H54 (cell line): ENCODE data around the gene MOSMO.
A peak's percentile ranks its signal among the peaks of the same experiment; 100 is the strongest.
"Not testable (repeated sequence)": the region's sequence is repeated elsewhere in the genome, so short reads cannot be mapped to it uniquely, and the experiment has no call there.

Experiments
- DNase-seq: peaks from one replicate; pipeline ENCODE4 v3.0.0; 2011; ENCODE audit warnings: low spot score, mixed read lengths; ENCODE audit not compliant: insufficient read length
- FAIRE-seq: peaks from 3 replicates; lab custom pipeline; 2011; peaks lifted over from hg19 to GRCh38; lab: Jason Lieb, UNC
- POLR2A ChIP-seq: IDR thresholded peaks from 2 replicates; pipeline ENCODE4 v1.6.1; 2011; ENCODE audit warnings: low read depth, mild to moderate bottlenecking, low read length

Gene MOSMO

DNA sequence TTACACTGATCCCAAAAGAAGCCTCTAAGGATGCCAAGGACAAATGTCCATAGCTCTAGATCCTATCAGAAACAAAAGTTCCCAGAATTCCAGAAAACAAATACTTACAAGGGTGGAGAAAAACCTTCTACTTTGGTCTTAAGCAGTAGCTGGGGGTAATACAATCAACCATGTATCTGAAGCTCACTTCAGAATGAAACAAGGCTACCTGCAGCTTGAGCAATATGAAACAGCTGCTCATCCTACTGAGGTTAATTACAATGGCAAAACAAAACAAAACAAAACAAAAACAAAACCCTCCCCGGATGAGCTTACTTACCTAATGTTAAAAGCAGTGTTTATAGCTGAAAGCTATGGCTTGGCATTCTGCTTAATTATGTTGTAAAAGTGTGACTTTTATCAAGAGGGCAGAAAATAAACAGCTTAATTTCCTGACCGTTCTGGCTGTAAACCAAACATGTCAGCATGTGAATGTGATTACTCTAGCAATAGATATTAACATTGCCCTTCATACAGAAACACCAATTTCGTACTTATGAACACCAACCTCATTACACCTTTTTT lies 17.4 kb upstream of the MOSMO start:
- FAIRE-seq (no peak), DNase-seq (no peak)
- no peak for TF ChIP-seq POLR2A

DNA sequence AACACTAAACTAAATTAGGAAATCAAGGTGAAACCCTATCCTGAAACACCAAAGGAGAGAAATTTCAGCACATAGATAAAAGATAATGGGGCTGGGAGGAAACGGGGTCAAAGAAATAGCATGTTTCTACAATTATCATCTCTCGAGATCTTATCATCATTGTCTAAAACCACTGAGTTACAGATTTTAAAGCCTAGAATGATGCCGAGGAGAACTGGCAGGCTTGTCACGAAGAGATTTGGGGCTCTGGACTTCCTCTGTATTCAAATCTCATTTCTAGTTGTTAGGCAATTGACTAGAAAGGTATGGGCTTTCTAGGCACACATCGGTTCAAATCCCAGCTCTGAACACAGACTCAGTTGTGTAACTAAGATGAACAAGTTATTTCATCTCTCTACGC lies 16.3 kb upstream of the MOSMO start:
- DNase-seq: no peak
- TF ChIP-seq POLR2A: no peak

DNA sequence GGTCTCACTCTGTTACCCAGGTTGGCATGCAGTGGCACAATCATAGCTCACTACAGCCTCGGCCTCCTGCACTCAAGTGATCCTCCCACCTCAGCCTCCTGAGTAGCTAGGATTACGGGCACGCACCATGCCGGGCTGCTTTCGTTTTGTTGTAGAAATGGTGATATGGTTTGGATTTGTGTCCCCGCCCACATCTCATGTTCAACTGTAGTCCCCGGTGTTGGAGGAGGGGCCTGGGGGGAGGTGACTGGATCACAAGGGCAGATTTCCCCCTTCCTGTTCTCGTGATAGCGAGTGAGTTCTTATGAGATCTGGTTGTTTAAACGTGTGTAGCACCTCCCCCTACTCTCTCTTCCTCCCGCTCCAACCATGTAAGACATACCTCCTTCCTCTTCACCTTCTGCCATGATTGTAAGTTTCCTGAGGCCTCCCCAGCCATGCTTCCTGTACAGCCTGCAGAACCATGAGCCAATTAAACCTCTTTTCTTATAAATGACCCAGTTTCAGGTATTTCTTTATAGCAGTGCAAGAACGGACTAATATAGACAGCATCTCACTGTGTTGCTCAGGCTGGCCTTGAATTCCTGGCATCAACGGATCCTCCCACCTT lies 12.9 kb upstream of the MOSMO start:
- TF ChIP-seq POLR2A: no peak
- FAIRE-seq (no peak), DNase-seq (no peak)

More for the DNA sequence above, 16.3 kb upstream of the MOSMO start:
- FAIRE-seq: no peak

DNA sequence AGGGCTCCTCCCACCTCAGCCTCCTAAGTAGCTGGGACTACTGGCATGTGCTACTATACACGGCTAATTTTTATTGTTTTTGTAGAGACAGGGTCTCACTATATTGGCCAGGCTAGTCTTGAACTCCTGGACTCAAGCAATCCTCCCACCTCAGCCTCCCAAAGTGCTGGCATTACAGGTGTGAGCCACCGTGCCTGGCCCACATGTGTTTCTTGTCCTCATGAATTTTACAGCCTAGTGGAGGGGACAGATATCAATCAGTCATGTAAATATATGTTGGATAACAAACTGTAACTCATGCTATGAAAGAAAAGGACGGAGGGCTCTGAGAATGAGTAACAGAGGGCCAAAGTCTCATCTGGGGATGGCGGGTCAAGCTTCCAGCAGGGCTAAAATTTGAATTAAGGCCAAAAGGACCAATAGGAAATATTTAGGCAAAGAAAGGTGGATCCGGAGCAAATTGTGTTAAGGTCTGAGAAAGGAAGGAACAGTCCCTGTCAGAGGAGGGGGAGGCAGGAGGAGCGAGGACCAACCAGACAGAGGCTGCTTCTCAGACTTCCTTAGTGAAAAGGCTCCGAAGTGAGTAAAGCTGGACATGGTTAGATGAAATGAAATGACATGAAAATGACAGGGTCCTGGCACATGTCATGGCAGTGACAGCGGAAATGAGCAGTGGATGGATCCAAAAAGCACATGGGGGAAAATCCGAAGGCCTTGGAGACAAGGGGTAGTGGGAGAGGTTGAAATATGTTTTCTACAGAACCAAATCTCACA lies 10.8 kb upstream of the MOSMO start:
- FAIRE-seq (no peak), DNase-seq (no peak)
- TF ChIP-seq POLR2A: no peak

DNA sequence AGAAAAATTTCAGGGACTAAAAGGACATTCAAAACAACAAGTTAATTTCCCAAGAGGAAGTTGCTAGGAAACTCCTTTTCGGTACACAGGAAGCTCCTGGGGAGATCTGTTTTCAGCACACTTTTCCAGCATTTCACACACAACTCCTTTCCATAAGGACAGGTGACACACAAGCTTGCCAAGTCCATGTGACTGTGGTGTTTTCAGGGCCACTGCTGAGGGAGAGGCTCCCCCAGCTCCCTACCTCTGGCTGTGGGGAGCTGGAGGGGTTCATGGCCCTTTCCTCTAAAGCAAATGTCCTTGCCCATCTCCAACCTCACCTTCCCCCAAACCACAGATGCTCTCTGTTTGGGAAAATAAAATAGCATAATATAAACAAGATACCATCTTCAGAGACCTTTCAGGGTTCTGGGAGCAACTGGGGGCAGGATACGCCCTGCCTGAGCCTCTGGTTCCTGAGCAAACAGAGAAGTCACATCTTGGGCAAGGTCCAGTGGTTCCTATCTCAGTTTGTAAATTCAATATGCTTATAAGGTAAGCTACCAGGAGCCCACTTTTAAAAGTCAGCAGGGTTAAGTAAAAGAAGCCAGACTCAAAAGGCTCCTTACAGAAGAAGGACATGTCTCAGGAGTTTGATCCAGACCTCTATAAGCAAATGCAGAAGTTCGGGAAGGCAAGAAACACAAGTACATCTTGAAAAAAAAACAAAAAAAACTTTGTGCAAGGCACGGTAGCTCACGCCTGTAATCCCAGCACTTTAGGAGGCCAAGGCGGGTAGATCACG lies 10.0 kb upstream of the MOSMO start:
- FAIRE-seq (no peak), DNase-seq (no peak)
- no peak for TF ChIP-seq POLR2A

DNA sequence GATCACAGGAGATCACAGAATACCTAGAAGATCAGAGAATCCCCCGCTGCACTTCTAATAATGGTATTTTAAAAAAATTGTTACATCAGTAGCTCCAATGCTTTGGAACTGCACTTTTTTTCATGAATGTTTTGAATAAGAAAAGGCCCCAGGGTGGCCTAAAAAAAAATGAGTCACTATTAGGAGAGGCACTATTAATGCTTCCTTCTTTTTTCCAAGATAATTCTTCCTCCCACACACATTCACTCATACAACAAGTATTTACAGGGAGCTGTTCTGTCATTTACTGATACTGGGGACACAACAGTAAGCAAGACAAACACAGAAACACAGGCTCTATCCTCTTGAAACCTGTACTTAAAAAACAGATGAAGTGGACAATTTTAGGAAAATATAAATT lies 6.3 kb upstream of the MOSMO start:
- DNase-seq (no peak), FAIRE-seq (no peak)
- TF ChIP-seq POLR2A: no peak

DNA sequence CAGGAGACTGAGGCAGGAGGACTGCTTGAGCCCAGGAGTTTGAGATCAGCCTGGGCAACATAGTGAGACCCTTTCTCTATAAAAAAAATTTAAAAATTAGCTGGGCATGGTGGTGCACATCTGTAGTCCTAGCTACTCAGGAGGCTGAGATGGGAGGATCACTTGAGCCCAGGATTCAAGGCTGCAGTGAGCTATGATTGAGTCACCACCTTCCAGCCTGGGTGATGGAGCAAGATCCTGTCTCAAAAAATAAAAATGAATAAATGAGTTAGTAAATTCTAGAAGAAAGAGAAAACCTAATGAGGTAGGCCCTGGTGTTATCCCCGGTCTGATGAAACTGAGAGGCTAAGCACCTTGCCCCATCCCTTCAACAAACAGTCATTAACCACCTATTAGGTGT lies 5.9 kb upstream of the MOSMO start:
- DNase-seq, FAIRE-seq: not testable (repeated sequence)

DNA sequence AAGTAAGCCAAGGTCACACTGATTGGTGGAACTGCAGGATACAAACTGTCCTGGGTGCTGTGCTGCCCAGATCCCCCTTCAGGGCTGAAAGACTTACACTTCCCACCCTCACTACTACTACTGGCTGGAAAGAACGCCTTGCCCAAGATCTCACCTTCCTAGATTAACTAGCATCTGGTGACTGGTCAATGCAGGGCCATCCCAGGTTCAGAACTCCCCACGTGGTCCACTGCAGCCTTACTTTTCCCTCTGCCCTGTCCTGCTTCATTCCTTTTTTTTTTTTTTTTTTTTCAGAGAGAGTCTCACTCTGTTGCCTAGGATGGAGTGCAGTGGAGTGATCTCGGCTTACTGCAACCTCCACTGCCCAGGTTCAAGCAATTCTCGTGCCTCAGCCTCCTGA lies 4.7 kb upstream of the MOSMO start:
- no peak for FAIRE-seq
- no peak for TF ChIP-seq POLR2A

DNA sequence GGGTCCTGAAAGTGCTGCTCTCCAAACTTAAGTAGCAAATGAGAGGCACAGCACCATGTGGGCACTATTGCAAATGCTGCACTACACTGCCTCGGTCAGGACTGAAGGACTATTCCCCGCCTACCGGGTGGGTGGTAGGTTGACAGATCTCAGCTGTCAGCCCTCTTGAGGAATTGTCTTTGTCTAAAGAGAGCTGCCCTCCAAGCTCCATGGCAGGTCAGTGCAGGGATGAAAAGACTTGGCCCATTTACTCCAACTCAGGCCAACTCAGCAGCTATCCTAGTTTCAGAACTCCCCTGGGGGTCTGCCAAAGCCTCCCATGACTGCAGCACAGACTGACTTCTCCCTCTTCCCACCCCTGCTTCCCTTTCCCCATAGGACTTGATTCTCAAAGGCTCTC lies 3.6 kb upstream of the MOSMO start:
- no peak for FAIRE-seq
- DNase-seq: no peak
- TF ChIP-seq POLR2A: no peak

More for the DNA sequence above, 4.7 kb upstream of the MOSMO start:
- no peak for DNase-seq

DNA sequence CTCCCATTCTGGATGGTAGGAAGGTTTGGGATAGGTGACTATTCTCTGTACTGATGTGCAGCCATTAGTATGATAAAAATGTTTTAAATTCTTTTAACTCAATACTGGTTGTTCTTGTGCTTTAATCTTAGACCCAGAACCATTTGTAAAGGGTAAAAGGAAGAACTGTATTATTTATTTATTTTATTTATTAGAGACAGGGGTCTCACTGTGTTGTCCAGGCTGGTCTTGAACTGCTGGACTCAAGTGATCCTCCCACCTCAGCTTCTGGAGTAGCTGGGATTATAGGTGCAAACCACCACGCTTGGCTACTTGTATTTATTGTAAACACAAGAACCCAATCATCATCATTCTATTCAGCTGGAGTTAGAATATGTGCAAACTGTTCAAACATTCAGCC lies 2.2 kb upstream of the MOSMO start:
- DNase-seq: no peak
- TF ChIP-seq POLR2A: no peak
- no peak for FAIRE-seq

DNA sequence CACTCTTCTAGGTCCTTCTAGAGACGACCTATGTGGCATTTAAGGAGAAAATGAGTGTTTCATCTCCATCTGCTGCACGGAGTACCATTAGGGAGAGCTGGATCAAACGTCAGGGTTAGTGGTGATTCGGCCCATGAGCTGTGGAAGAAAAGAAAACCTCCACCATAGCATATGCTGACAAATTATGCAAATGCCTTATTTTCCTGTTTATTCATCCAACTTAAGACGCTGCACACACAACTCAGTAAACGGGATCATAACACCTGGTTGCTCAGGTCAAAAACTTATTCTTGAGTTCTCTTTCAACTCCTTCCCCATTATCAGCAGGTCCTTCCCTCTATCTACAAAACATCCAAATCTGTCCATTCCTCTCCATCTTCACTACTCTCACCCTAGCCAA lies 1.3 kb upstream of the MOSMO start:
- TF ChIP-seq POLR2A: no peak
- FAIRE-seq (no peak), DNase-seq (no peak)

DNA sequence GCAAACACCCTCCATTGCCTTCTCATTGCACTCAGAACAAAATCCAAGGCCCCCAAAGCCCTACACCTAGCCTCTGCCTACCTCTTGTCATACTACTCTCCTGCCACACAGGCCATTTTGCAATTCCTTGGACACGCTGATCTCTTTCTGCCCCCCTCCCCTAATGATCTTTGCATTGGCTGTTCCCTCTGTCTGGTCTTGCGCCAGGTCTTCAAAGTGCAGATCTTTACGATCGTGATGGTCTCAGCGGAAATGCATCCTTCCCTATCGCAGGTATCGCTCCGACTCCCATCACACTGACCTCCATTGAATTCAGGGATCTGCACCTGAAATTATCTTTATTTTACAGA lies 777 bp upstream of the MOSMO start:
- no peak for TF ChIP-seq POLR2A
- DNase-seq (no peak), FAIRE-seq (no peak)

DNA sequence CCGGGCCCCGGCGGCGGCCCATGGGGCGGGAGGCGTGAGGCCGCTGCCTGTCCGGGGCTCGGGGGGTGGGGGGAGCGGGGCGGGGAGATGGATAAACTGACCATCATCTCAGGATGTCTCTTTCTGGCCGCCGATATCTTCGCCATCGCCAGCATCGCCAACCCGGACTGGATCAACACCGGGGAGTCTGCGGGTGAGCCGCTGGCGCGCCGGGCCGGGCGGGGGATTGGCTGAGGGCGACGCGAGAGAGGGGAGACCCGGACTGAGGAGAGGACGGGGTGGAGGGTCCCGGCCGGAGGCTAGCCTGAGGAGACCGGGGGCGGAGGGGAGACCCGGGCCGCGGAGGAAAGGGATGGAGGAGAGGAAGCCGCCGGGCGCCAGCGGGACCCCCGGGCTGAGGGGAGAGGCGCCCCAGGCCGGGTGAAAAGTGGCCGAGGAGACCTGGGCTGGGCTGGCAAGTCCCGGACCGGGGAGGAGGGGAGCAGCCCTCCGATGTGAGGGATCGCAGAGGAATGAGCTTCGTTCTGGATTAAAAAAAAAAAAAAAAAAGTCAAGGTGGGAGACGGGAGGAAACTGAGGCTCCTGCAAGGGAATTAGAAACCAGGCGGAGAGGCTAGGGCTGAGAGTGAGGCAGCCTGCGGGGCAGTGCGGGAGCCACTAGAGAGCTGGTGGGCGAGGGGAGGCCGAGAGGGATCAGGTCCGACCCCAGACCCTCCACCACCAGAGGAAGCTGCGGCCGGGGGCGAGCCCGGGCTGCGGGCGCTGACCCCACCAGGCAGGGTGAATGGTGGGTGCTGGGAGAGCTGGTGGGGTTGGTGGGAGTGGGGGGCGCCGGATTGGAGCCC lies 526 bp downstream of the MOSMO start:
- no peak for FAIRE-seq
- peak; percentile 52 for DNase-seq
- peak; percentile 1; the same call in 1 of the 2 replicates for TF ChIP-seq POLR2A
